Kidney (tissue), 14 donors: ENCODE data around the gene OR2V1. TPM values are rescaled to one million over a fixed set of nuclear protein-coding genes. Genes with fewer than 3 reads are reported as not detected.

Experiments
- DNase-seq, 5 donors: peaks; one replicate each; pipeline ENCODE4 v3.0.0-alpha.2; 2013 to 2020
- FAIRE-seq: peaks from 2 replicates; lab custom pipeline; 2012; peaks lifted over from hg19 to GRCh38; lab: Jason Lieb, UNC
- H3K27ac ChIP-seq, 2 donors: one replicate each; pipeline ENCODE4 v1.7.0; 2013; ENCODE audit warnings: low read depth in 2 of 2, low read length in 2 of 2, inconsistent platforms in 1 of 2
- H3K27me3 ChIP-seq: one replicate; pipeline ENCODE4 v1.7.1; 2013; ENCODE audit warnings: low read length, inconsistent platforms; ENCODE audit not compliant: control insufficient read depth, insufficient read depth
- H3K36me3 ChIP-seq, 3 donors: one replicate each; pipeline versions ENCODE4 v1.7.0 to v1.7.1; 2013; ENCODE audit warnings: low read length in 3 of 3, control low read depth in 1 of 3, inconsistent platforms in 1 of 3; ENCODE audit not compliant: insufficient read depth in 3 of 3, control insufficient read depth in 2 of 3
- H3K4me1 ChIP-seq, 3 donors: one replicate each; pipeline versions ENCODE4 v1.7.0 to v1.7.1; 2013; ENCODE audit warnings: low read length in 3 of 3, inconsistent platforms in 1 of 3, low read depth in 1 of 3; ENCODE audit not compliant: control insufficient read depth in 2 of 3, insufficient read depth in 2 of 3
- H3K4me3 ChIP-seq, 3 donors: one replicate each; pipeline versions ENCODE4 v1.7.0 to v1.8.1; 2013; ENCODE audit warnings: low read length in 3 of 3, control low read depth in 1 of 3, inconsistent platforms in 1 of 3
- H3K9ac ChIP-seq, 3 donors: one replicate each; pipeline versions ENCODE4 v1.7.0 to v1.7.1; 2013; ENCODE audit warnings: low read length in 3 of 3, control low read depth in 1 of 3, inconsistent platforms in 1 of 3
- H3K9me3 ChIP-seq, 3 donors: one replicate each; pipeline versions ENCODE4 v1.7.0 to v1.7.1; 2013; ENCODE audit warnings: low read length in 3 of 3, control low read depth in 1 of 3, inconsistent platforms in 1 of 3; ENCODE audit not compliant: control insufficient read depth in 2 of 3, insufficient read depth in 1 of 3
- intact Hi-C: fragments of 100-400 bp; cut with DNase I; formaldehyde crosslinking; loops from one replicate; pipeline ENCODE4 v1.11.1; 2022
- polyA plus RNA-seq: library from polyadenylated mRNA; stranded (reverse); fragments of 350-450 nt; fragmentation: Illumina TruSeq; extraction: RNeasy Lipid Tissue Mini Kit (QIAGEN cat#74804); gene quantifications from one replicate; pipeline ENCODE4 v1.2.3, GENCODE V29; 2014; ENCODE audit warnings: low read depth, low replicate concordance; ENCODE audit not compliant: insufficient read depth
- total RNA-seq: library from RNA; stranded (reverse); fragmentation: NEBNext Ultra II Directional; extraction: Animal tissue kit (Norgen Biotek cat#: 25700); gene quantifications from one replicate; pipeline ENCODE4 v1.2.1, GENCODE V29; 2021
- TF ChIP-seq, protein P1 (sequence below): IDR thresholded peaks from 3 replicates; pipeline ENCODE4 v1.5.1; 2012; ENCODE audit warnings: mild to moderate bottlenecking, moderate library complexity, borderline replicate concordance; ENCODE audit not compliant: insufficient read depth; ENCODE audit errors: extremely low read depth
- donor health status: control.
- donor health status: control.
- donor health status: control.
- donor health status: control.
- donor health status: control.
- donor health status: DM: yes; HTN: yes; CAD: no.
- donor health status: Normal renal cell carcinoma (clear cell type).

Gene OR2V1
- total and polyA plus RNA-seq, 2 donors from 2014 or later, result not detected

DNA sequence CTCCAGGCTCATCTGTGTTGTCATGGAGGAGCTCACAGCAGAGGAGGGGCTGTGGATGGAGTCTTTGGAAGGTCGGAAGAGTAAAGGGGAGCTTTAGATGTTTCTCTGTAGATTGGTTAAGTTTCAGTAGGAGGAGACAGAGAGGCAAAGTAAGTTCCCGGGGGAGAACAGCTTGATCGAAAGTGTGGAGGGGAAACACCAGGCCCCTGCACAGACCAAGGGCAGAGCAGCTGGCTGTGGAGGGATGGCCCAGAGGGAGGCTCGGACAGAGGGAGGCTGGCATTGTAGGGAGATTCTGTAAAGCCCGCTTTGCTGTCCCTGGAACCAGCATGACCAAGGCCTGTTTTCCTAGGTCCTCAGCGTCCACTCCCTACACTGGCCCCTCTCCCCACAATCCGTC lies 11.1 kb upstream of the OR2V1 start:
- intact Hi-C loops, result no loop called here
- H3K4me1 ChIP-seq, result no peaks in the 10 kb centered on the region
- H3K9ac ChIP-seq, result no peak overlapping the region
- no peak overlapping the region for H3K27ac ChIP-seq
- H3K36me3 ChIP-seq, result no peaks in the 10 kb centered on the region
- FAIRE-seq (no peak), DNase-seq (no peak)
- H3K4me3 ChIP-seq, result no peak overlapping the region
- no peaks in the 10 kb centered on the region for H3K27me3 ChIP-seq
- TF ChIP-seq, protein P1, sequence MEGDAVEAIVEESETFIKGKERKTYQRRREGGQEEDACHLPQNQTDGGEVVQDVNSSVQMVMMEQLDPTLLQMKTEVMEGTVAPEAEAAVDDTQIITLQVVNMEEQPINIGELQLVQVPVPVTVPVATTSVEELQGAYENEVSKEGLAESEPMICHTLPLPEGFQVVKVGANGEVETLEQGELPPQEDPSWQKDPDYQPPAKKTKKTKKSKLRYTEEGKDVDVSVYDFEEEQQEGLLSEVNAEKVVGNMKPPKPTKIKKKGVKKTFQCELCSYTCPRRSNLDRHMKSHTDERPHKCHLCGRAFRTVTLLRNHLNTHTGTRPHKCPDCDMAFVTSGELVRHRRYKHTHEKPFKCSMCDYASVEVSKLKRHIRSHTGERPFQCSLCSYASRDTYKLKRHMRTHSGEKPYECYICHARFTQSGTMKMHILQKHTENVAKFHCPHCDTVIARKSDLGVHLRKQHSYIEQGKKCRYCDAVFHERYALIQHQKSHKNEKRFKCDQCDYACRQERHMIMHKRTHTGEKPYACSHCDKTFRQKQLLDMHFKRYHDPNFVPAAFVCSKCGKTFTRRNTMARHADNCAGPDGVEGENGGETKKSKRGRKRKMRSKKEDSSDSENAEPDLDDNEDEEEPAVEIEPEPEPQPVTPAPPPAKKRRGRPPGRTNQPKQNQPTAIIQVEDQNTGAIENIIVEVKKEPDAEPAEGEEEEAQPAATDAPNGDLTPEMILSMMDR, result no peak
- no peaks in the 10 kb centered on the region for H3K9me3 ChIP-seq

DNA sequence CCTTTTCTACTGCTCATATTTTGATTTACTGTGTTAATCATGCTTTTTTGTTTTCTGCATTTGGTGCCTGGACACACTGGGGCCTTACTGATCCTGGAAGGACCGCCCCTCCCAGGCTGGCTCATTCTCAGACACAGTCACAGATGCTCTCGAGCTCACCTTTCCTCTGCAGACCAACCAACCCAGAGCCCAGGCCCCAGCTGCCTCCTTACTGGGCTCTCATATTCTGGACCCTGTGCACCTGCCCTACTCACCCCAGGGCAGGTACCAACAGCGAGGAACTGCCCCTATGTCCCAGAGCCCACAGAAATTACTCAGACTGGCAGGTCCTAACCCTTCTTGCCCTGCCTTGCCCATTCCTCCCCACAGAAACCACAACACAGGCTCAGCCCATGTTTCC lies 9.8 kb upstream of the OR2V1 start:
- Histone ChIP-seq H3K4me1 (no peaks in the 10 kb centered on the region), H3K27me3 (no peaks in the 10 kb centered on the region), H3K9ac (no peak overlapping the region), H3K27ac (no peak overlapping the region), H3K36me3 (no peaks in the 10 kb centered on the region), H3K4me3 (no peak overlapping the region), H3K9me3 (no peaks in the 10 kb centered on the region)
- DNase-seq (no peak), FAIRE-seq (no peak)
- TF ChIP-seq, protein P1, result no peak
- intact Hi-C loops, result no loop called here

- no peaks in the 10 kb centered on the region for H3K4me1 ChIP-seq
- FAIRE-seq, result no peak
- H3K9ac ChIP-seq, result no peak overlapping the region
- no peak overlapping the region for H3K27ac ChIP-seq
- no peak for DNase-seq
- TF ChIP-seq, protein P1, result no peak
- H3K36me3 ChIP-seq, result no peaks in the 10 kb centered on the region
- H3K27me3 ChIP-seq, result no peaks in the 10 kb centered on the region
- H3K9me3 ChIP-seq, result no peaks in the 10 kb centered on the region
- no peak overlapping the region for H3K4me3 ChIP-seq
- intact Hi-C loops, result no loop called here
These were observed 7.3 kb upstream of the OR2V1 start for GRCh38 chr5:181138258-181138657.

GRCh38 chr5:181136361-181136955 lies 5.5 kb upstream of the OR2V1 start:
- Histone ChIP-seq H3K4me1 (no peaks in the 10 kb centered on the region), H3K27me3 (no peaks in the 10 kb centered on the region), H3K4me3 (no peak overlapping the region), H3K36me3 (no peaks in the 10 kb centered on the region), H3K9me3 (no peaks in the 10 kb centered on the region), H3K9ac (no peak overlapping the region), H3K27ac (no peak overlapping the region)
- TF ChIP-seq, protein P1, result no peak
- DNase-seq (no peak), FAIRE-seq (no peak)
- intact Hi-C loops, result no loop called here
